GM21723 (cell line): ENCODE data around the gene HDHD5.

Experiments
- ATAC-seq: cut with Tn5 transposase; IDR thresholded peaks from one replicate; pipeline ENCODE4 v1.9.1; 2021; ENCODE audit warnings: mild to moderate bottlenecking, moderate library complexity; ENCODE audit not compliant: unreplicated experiment

The HDHD5 gene

DNA sequence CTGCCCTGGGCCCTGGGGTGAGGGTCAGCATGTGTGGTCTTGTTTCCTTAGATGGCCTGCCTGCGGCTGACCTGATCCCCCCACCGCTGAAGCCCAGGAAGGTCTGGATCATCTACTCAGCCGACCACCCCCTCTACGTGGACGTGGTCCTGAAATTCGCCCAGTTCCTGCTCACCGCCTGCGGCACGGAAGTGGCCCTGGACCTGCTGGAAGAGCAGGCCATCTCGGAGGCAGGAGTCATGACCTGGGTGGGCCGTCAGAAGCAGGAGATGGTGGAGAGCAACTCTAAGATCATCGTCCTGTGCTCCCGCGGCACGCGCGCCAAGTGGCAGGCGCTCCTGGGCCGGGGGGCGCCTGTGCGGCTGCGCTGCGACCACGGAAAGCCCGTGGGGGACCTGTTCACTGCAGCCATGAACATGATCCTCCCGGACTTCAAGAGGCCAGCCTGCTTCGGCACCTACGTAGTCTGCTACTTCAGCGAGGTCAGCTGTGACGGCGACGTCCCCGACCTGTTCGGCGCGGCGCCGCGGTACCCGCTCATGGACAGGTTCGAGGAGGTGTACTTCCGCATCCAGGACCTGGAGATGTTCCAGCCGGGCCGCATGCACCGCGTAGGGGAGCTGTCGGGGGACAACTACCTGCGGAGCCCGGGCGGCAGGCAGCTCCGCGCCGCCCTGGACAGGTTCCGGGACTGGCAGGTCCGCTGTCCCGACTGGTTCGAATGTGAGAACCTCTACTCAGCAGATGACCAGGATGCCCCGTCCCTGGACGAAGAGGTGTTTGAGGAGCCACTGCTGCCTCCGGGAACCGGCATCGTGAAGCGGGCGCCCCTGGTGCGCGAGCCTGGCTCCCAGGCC, 50.6 kb downstream of the HDHD5 start:
- no peak for ATAC-seq

GRCh38 chr22:17107547-17107810, 51.6 kb downstream of the HDHD5 start:
- no peak for ATAC-seq

DNA sequence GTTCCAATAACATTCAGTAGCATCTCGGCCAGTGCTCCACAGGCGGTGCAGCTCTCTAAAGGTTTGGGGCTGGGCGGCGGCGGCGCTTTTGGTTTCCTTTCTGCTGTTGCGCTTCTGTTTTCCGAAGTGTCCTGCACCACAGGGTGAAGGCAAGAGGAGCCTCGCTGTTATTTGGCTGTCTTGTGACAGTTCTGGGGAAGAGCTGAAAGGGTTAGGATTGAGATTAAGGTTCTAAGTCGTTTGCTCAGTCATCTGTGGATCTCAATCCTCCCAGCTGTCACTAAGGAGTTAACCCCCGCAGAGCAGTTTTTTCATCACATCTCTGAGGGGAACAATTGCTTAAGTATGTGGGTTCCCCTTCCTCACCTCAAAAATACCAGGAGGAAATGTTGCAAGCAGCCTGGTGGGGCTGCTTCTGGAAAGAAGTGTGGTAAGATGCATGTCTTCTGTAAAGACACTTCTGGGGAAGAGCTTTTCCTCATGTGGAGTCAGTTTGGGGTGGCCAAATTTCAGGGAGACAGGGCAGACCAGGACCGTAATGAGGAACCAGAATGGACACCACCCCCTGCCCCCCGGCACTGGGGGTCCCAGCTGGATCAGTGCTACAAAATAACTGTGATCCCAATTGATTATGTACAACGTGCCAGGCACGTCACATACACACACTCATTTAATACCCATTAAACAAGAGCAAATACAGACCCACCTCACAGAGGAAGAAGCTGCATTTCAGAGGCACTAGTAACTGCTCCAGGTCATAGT, 52.1 kb downstream of the HDHD5 start:
- peak; percentile 60 for ATAC-seq

- no peak for ATAC-seq
Measured at GRCh38 chr22:17106161-17106784, 52.8 kb downstream of the HDHD5 start.

- ATAC-seq, result no peak
Measured at GRCh38 chr22:17105143-17106129, 53.6 kb downstream of the HDHD5 start.

DNA sequence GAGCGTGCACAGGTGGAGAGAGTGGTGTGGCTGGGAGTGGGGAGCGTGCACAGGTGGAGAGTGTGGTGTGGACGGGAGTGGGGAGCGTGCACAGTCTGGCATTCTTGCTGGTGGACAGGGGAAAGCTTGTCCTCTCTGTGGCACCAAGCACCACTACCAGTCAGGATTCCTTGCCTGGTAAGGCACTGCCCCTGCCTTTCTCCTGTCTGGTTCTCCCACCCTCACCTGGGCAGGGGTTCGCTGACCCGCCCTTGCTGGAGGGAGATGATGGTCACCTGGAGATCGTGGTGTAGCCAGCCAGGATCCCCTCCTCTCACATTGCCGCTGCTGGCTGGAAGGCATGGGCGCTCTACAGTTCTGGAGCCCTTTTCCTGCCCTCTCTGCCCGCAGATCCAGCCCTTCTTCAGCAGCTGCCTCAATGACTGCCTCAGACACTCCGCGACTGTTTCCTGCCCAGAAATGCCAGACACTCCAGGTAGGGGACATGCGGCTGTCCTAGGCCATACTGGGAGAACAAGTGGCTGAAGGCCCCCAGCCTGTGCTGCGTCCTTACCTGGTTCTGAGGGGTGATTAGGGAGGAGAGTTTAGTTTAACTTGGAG, 54.6 kb downstream of the HDHD5 start:
- ATAC-seq, result no peak

- no peak for ATAC-seq
Measured at GRCh38 chr22:17103351-17103750, 55.7 kb downstream of the HDHD5 start.

DNA sequence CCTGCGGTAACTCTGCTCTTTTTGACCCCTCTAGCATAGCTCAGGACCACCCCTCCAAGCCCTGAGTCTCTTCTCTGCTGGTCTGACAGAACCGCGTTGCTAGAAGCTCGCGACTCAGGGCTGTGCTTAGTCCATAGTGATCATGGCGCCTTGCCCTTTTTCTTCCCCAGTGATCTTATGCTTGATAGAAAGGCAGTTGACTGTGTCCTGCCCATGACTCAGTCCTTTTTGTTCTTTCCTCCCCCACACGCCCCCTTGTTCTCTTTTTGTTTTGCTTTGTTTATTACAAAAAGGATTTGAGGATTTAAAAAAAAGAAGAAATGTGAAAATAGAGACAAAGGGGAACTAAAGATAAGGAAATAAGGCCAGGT, 56.8 kb downstream of the HDHD5 start:
- no peak for ATAC-seq

GRCh38 chr22:17101475-17102296, 57.4 kb downstream of the HDHD5 start:
- ATAC-seq, result no peak

DNA sequence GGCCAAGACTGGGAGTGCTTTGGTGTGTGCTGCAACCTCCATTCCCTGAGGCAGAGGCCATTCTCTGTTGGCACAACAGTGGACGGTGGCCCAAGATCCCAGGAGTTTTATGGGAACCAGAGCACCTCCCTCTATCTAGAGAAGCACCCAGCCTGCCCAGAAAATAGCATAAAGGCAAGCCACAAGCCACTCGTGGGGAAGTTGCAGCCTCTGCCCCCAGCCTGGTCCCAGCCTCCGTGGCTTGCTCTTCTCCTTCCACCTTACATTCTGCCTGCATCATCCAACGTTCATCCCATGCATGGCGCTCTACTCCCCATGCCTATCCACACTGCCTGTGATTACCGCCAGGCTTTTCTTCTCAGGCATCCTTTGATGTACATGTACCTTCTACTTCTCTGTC, 58.5 kb downstream of the HDHD5 start:
- ATAC-seq, result no peak

DNA sequence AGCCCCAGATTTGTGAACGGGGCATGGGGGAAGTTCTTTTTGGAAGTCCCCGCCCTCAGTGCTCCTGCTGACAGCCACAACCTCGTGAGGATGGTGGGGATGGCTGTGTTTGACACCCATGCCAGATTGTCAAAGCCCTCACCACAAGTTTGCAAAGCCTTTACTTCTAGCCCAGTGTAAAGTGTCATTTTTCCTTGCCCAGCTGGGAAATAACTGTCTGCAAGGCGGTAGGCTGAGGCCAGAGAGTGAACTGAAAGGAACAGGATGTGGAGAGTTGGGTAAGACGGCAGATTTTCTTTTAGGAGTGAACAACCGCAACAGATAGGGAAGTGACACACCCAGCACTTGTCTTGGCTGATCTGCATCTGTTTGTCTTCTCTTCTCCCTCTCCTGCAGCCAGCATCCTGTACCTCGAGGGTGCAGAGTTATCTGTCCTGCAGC, 60.7 kb downstream of the HDHD5 start:
- no peak for ATAC-seq

GRCh38 chr22:17097701-17098100, 61.4 kb downstream of the HDHD5 start:
- no peak for ATAC-seq

- ATAC-seq, result no peak
Measured at GRCh38 chr22:17097062-17097461, 62.0 kb downstream of the HDHD5 start.

DNA sequence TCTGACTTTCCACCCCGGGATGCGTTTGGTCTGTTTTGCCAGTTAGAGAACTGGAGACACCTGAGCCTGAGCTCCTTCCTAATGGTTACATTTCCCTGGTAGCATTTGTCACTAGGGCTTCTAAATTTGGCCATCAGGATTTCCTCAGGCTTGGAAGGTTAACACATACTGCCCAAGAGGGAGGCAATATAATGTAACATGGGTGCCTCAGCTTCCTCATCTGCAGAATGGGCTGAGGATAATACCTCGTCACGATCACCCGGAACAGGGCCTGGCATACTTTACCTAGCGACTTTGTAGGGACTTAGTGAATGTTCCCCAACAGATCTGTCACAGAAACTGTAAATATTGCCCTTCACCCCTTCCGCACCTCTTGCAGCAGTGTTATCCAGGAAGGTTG, 63.0 kb downstream of the HDHD5 start:
- ATAC-seq, result no peak

- no peak for ATAC-seq
Measured at GRCh38 chr22:17095538-17095937, 63.5 kb downstream of the HDHD5 start.

DNA sequence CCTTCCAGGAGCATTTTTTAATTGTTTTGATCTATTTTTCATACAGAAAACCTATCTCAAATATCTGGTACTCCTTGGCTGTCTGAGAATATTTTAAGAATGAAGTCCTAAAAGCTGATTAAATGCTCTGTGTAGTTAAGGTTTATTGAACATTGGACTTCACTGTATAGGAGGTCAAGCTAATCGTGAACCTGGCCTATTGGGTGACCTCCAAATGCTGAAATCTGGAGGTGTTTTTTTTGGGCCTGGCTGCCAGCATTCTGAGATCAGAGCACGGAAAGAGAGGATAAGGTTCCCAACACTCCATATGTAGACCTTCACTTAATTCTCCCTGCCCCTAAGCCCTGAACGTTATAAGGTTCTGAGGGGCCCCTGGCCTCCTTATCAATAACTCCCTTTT, 66.0 kb downstream of the HDHD5 start:
- no peak for ATAC-seq

- no peak for ATAC-seq
Measured at GRCh38 chr22:17091851-17092250, 67.2 kb downstream of the HDHD5 start.

DNA sequence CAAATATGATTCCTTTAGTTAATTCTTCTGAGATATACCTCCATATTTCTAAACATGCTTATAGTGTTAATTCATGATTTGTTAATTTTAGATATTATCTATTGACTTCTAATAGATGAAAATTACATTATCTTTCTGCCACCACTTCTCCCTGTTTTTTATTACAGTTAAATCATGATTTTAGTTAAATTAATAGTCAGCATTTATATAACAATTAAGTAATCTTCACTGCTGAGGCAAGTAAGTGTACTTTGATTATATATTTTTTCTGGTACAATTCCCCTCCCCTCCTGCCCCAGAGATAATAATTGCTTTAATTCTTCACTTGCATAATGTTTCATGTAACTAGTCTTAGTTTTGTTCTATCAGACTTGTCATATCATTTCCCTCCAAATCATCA, 68.5 kb downstream of the HDHD5 start:
- ATAC-seq, result no peak
